HG02798 (cell line): ENCODE measurements around the gene TMPRSS9.
"Not testable (repeated sequence)": the region's sequence is repeated elsewhere in the genome, so short reads cannot be mapped to it uniquely, and the experiment has no call there.

Experiments used
- ATAC-seq: cut with Tn5 transposase; IDR thresholded peaks from one replicate; pipeline ENCODE4 v1.9.1; 2021; ENCODE audit warnings: mild to moderate bottlenecking; ENCODE audit not compliant: unreplicated experiment, poor library complexity

The TMPRSS9 gene

DNA sequence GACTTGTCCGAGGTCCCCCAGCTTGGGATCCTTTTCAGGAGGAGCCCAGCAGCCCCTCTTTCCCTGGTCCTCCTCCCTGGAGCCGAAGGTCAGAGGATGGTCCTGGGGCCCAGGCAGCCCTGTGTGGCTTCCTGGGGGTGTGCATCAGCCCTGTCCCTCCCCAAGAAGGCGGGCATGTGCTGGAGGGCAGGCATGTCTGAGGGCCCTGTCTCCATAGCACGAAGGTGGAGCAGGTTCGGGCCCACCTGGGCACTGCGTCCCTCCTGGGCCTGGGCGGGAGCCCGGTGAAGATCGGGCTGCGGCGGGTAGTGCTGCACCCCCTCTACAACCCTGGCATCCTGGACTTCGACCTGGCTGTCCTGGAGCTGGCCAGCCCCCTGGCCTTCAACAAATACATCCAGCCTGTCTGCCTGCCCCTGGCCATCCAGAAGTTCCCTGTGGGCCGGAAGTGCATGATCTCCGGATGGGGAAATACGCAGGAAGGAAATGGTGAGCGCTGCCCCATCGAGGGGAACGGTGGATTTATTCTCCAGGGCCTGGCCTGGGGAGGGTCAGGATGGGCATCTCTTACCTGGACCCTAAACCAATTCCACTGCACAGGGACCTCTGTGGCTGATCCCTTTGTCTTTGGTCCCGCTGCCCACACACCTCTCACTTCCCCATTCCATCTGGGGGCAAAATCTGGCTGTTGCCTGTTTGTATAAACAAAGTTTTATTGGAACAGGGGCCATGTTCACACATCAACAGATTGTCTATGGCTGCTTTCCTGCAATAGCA lies 56.4 kb downstream of the TMPRSS9 start:
- no peak for ATAC-seq

GRCh38 chr19:2417436-2417835 lies 57.4 kb downstream of the TMPRSS9 start:
- ATAC-seq: not testable (repeated sequence)

DNA sequence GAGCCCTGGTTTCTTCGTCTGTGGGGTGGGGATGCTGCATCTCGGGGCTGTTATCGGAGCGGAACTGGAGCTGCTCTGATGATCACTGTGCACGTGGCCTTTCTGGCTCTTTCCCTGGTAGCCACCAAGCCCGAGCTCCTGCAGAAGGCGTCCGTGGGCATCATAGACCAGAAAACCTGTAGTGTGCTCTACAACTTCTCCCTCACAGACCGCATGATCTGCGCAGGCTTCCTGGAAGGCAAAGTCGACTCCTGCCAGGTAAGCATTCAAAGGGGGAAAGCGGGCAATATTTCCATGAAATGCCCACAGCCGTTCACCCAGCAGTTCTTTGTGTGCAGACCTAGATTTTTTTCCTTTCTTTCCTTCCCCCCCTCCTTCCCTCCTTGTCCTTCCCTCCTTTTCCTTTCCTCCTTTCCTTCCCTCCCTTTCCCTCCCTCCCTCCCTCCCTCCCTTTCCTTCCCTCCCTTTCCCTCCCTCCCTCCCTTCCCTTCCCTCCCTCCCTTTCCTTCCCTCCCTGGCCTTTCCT lies 57.9 kb downstream of the TMPRSS9 start:
- ATAC-seq: no peak

GRCh38 chr19:2419754-2420153 lies 59.7 kb downstream of the TMPRSS9 start:
- no peak for ATAC-seq

GRCh38 chr19:2420490-2420889 lies 60.4 kb downstream of the TMPRSS9 start:
- ATAC-seq: no peak

- ATAC-seq: no peak
Measured at GRCh38 chr19:2421581-2422306, 61.7 kb downstream of the TMPRSS9 start.

GRCh38 chr19:2423071-2423914 lies 63.2 kb downstream of the TMPRSS9 start:
- ATAC-seq: no peak

DNA sequence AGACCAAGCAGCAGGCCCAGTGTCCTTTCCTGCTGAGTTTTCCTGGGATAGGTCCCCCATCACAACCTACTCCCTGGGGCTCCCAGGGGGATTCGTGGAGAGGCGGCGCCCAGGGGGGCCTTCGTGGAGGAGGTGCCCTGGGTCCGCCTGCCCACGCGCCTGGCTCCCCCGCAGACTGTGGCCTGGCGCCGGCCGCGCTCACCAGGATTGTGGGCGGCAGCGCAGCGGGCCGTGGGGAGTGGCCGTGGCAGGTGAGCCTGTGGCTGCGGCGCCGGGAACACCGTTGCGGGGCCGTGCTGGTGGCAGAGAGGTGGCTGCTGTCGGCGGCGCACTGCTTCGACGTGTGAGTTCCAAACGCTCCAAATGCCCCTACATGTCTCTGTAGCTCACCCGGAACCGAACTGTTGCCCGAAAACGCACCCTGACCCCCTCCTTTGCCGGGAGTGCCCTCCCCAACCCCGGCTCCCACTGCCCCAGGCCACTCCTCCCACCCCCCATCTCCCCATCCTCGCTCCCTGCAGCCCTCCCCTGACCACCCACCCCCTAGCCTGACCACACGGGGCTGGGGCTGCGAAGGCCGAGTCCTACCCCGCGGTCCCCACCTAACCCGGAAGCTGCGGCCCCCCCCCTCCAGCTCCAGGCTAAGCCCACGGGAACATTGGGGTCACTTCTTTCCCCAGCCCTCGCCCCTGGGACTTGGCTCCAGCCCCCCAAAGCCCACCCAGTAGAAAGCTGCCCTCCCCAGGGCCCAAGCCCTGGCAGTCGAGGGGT lies 64.0 kb downstream of the TMPRSS9 start:
- no peak for ATAC-seq

GRCh38 chr19:2424686-2425621 lies 64.9 kb downstream of the TMPRSS9 start:
- no peak for ATAC-seq

GRCh38 chr19:2425622-2426581 lies 65.8 kb downstream of the TMPRSS9 start:
- ATAC-seq: no peak

DNA sequence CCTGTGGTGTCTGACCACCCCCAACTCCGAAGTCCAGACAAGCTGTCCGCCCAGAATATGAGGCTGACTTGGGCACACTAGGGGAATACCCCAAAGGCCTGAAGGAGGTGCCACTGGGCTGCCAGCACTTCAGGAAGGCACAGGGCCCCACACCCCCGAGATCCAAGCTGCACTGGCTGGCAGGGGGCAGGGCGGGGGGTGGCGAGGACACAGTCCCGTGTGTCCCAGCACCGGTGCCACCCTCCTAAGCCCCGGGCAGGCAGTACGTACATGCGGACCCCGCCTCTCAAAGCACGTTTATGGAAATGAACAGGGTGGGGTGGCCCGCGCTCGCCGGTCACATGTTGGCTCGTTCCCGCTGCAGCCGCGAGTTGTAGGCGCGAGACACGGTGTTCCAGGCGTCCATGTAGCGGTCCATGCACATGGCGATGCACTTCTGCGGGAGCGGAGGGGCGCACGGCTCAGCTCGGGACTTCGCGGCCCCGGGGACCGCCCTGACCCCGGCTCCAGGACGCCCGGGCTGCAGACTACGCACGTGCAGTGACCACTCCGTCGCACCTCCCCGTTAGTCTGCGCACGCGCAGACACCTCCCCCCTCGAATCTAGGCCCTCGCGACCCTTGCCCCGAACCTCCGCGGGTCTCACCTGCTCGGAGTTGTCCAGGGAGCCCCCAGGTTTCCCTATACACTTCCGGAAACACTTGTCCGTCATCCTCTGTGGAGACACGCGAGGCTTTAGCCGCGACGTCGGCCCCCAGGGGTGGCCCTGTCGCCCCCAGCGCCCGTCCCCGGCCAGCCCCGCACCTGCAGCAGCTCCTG lies 66.8 kb downstream of the TMPRSS9 start:
- ATAC-seq: peak; percentile 12

DNA sequence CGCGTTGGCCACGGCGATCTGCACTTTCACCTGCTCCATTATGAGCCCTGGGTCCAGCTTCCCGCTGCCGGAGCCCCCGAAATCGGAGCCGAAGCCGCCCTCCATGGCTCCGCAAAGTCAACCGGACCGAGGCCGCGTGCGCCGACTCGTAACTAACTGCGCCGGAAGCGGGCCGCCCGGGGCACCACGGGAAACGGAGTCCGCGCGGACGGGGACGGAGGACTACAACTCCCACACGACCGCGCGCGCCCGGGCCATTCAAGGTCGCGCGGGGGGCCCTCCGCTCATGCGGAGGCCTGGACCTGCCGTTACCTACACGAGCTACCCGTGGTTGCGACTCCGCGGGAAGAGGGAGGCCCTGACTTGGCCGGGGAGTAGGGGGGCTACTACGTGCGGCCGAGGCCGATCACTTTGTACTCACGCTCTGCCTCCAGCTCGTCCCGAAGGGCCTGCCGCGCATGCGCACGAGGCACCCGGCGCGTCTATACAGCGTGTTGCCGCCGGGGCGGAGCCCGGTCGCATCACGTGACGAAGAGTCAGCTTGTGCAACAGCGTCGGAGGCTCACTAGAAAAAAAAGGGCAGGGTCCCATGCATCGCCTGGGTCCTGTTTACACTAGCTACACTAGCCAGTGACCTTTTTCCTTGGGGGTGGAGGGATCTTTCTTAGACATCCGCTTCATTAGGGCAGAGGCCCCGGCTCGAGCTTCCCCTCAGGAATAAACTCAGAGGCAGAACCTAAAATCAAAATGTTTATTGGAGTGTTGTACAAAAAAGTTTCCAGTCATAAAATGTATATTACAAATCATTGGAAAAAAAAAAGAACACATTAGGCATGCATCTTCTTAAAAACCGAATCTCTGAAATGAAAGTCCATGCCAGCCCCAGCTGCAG lies 67.6 kb downstream of the TMPRSS9 start, which contains the start of gene TIMM13:
Gene TIMM13 (minus strand): TSS at position 158 of the 892 bp plus-strand sequence. CDS start 53 bp downstream, at position 105.
- ATAC-seq: peak; percentile 88

DNA sequence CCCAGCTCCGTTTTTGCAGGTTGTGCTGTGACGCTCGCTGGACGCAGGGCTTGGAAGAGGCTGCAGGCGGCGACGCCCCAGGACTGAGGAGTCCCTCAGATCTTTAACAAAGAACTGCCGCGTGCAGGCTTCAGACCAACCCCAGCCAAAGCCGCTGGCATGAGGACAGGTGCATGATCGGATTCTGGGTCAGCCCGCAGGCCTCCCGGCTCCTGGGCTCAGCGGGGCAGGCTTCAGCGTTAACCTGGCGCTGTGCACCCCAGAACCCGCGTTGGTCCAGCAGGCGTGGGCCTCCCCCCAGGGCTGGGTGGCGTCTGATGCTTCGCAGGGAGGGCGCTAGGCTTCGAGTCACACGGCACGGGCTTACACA lies 68.2 kb downstream of the TMPRSS9 start:
- no peak for ATAC-seq

GRCh38 chr19:2428756-2429711 lies 69.0 kb downstream of the TMPRSS9 start:
- ATAC-seq: no peak
